Stimulated activated CD4-positive, alpha-beta T cell treated with anti-CD3 and anti-CD28 coated beads, Interleukin-12 subunit alpha, Interleukin-12 subunit beta, amount 100 ng/mL, for 24 hours (primary cell): ENCODE measurements around the gene ANKH.
"Not testable (repeated sequence)": the region's sequence is repeated elsewhere in the genome, so short reads cannot be mapped to it uniquely, and the experiment has no call there.

Experiments
- DNase-seq, 2 experiments: peaks; one replicate each; pipeline ENCODE4 v3.0.0-alpha.2; 2020; ENCODE audit warnings: low read depth in 2 of 2

The ANKH gene

DNA sequence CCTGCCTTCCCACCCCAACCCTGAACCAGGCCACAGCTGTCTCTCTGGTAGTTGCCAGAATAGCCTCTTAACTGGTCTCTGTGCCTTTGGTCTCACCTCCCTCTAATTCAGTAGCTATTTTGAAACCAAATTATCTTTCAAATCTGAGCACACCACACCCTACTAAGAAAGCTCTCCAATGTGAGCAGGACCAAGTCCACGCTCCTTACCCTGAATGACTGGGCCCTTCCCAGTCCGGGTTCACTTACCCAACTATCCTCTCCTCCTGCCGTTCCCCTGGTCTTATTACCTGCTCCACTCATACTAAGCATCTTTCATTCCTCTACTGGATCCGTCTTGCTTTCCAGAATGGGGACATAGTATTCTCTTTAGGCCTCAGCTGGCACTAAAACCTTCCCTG is 16.8 kb downstream of the ANKH start:
- no peak for DNase-seq

DNA sequence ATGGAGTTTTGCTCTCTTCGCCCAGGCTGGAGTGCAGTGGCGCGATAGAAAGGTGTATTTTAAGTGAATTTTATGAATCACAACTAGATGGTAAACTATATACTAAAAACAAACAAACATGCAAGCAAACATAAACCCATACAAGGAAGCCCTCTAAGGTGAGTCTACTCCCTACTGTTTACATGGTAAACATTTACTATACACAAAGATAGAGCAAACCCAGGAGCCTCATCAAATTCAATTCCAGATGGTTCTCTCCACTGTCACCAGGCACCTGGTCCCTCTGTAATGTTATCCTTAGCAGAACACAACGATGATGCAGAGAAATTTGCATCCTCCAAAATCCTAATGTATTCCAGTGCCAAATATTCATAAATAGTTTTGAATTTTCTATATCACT is 17.9 kb downstream of the ANKH start:
- no peak for DNase-seq

DNA sequence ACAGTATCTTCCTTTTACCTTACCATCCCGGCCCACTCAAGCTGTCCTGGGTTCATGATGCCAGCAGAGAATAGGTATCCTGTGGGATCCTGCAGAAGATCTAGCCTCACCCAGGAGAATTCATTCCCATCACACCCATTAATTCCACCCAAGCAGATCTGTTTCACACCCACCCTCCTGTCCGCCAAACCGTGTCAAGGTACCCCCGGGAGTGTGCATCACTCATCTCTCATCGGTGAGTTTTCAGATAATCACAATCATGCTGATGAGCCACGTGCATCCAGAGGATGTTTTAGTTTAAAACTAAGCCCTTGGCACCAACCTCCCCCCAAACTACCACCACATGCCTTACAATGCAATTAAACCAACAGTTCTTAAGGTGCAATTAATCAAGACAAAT is 18.8 kb downstream of the ANKH start:
- no peak for DNase-seq

DNA sequence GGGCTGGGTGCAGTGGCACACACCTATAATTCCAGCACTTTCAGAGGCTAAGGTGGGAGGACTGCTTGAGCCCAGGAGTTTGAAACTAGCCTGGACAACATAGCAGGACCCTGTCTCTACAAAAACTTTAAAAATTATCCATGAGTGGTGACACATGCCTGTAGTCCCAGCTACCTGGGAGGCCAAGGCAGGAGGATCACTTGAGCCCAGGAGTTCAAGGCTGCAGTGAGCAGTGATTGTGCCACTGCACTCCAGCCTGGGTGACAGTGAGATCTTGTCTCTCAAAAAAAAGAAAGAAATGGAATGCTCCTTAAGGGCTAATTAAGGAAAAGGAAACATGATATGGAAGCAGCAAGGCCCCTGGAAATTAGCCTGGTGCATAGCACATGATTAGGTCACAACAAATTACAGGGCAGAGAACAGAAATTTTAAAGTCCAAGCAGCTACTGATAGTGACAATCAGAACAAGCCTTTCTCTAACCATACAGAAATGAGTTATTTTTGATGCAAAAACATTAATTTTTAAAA is 19.5 kb downstream of the ANKH start:
- no peak for DNase-seq

DNA sequence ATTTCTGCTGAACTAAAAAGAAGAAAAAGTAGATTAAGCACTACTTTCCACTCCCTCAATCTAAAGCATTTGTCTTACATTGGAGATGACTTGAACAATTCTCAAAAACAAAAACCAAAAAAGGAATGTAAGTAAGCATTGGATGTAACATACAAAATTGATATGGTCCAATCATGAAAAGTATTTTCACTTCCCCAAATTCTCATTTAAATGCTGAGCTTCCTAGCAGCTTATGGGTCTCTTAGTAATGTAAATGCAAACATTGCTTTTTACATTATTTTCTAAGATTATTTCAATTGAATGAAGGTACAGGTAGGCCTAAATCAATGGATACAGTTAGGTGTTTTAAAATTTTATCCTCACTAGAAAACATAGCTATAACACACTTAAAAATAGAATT is 20.0 kb downstream of the ANKH start:
- DNase-seq: no peak

DNA sequence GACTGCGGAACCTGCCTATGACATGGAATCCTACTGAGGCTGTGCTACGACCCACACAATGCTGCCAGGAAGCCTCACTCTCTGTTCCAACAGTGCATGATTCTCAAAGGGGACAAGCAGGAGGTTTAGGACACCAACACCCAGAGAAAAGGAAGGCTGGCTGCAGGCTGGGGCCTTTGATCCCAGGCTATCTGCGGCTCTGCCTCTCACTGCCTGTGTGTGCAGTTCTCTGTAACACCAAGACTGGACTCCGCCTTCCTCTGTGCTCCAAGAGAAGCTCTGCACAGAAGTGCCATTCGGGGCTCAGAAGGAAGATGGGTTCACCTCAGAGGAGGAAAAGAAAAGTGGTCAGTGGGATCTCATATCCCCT is 20.5 kb downstream of the ANKH start:
- DNase-seq: no peak

DNA sequence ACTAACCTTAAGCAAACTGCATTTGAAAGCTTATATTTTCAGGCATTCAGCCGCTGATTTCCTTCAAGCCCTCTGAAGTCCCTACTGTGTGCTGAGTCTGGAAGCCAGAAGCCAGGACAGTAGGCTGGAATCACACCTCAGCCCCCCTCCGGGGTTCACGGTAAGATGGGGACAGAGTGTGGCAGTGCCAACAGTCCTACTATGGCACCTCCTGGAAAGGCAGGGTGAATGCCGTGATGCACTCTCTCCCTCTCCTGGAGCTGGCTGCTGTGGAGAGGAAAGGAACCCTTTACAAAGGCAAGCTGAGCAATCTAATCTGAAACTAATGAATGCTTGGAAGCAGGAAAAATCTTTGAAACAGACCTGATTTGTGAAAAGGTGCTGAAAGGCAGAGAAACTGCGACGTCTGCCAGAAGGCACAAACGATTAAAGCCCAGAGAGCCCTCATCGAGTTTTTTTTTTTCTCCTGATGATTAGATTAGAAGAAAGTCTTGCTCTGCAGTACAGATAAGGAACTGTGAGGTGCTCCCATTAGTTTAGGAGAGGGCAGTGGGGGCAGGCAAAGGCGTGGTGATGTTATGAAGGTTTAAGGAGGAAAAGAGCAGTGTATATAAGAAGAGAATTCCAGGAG is 21.0 kb downstream of the ANKH start:
- DNase-seq: no peak

DNA sequence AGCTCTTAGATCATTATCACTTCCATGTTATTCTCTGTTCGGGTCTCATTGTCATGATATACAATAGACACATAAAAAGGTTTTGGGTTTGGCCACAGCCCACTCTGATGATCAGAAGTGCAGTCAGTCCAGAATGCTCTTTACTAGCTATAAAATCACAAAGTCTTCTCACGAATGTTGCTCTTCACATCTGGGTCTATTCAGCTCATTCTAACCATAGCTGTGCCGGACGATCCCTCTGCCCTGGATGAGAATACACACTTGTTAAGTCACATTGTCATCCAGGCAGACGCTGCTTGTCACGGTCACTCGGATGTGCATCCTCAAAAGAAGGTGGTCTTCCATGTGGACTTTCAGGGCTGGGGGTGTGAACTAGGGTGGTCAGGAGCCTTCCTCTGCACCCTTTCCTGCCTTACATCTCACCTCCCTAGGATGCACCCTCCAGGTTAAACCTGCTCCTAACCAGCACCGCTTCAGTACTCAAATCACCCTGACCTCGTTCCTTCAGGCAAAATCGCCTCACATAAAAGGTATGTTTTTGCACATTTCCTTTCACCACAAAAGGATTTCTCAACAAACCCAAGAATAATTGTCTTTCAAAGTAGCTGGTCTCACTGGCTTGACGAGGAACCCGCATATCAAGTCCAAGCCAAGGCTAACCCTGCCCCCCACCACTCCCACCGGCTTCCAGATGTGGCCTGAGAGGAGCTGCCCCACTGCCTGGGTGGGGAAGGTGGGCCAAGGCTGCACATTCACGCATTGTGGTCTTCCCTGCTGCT is 21.9 kb downstream of the ANKH start:
- no peak for DNase-seq

DNA sequence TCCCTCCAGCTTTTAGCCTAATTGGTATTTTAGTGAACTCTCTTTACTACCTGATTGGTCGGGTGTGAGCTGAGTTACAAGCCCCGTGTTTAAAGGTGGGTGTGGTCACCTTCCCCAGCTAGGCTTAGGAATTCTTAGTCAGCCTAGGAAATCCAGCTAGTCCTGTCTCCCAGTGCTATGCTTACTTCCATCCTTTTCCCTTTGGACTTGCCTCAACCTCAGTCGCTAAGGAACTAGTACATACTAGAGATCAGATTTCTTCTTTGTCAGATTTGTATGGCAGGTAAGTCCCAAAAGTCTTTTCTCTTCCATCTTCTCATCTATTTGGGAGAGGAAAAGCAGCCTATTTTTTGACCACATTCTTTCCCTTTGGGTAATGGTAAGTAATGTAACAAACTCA is 22.6 kb downstream of the ANKH start:
- DNase-seq: not testable (repeated sequence)

DNA sequence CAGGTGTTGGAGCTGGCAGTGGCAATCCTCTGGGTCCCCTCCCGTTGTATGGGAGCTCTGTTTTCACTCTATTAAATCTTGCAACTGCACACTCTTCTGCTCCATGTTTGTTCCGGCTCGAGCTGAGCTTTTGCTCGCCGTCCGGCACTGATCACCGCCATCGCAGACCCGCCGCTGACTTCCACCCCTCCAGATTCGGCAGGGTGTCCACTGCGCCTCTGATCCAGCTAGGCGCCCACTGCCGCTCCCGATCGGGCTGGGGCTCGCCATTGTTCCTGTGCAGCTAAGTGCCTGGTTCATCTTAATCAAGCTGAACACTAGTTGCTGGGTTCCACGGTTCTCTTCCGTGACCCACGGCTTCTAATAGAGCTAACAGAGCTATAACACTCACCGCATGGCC is 23.2 kb downstream of the ANKH start:
- DNase-seq: no peak

DNA sequence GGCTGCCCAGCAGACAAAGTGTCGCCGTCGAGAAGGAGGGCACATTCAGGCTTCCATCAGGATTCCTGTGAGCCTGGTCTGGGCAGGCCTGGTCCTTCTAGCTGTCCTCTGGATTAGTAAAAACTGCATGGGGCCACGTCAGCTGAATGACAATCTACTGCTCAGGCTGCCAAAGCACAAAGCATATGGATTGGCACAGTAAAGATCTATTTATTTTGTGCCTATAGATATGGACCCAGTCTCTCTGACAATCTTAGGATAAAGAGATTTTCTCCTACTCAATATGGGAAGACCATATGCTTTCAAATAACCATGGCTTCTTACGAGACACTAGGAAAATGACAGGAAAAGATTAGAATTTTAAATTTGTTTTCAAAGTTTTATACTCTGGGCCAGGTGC is 24.1 kb downstream of the ANKH start:
- no peak for DNase-seq

DNA sequence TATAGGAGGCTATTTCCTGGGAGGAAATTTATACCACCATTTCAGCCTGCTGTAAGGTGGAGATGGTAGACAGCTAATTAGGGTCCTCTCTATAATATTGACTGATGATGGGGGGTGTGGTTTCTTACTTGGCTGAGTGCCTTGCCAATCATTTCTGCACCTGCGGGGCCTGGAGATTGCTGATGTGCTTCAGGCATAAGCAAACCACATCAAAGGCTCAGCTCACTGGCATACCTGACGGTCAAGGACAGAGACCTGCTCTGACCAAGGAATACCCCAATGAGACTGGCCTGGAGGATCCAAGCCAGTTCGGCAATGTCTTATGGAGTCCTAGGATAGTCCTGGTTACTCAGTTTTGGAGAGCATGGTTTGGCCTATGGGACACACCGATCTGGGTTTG is 29.5 kb downstream of the ANKH start:
- no peak for DNase-seq

DNA sequence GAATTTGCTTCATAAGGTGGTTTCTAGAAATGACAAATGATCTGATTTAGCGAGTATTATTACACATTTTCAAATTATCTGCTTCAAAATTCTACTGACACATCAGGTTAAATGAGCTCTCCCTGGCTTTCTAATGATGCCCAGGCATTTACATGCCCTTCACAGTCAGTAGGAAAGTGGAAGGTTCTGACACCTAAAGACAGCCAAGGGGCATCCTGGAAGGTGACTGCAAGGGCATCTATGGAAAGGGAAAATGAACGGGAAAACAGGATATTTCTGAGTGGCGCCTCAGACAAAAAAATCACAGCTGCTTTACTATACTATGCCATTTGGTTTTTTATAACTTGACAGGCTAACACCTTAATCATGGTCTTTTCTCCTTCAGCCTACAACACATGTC is 31.0 kb downstream of the ANKH start:
- no peak for DNase-seq

DNA sequence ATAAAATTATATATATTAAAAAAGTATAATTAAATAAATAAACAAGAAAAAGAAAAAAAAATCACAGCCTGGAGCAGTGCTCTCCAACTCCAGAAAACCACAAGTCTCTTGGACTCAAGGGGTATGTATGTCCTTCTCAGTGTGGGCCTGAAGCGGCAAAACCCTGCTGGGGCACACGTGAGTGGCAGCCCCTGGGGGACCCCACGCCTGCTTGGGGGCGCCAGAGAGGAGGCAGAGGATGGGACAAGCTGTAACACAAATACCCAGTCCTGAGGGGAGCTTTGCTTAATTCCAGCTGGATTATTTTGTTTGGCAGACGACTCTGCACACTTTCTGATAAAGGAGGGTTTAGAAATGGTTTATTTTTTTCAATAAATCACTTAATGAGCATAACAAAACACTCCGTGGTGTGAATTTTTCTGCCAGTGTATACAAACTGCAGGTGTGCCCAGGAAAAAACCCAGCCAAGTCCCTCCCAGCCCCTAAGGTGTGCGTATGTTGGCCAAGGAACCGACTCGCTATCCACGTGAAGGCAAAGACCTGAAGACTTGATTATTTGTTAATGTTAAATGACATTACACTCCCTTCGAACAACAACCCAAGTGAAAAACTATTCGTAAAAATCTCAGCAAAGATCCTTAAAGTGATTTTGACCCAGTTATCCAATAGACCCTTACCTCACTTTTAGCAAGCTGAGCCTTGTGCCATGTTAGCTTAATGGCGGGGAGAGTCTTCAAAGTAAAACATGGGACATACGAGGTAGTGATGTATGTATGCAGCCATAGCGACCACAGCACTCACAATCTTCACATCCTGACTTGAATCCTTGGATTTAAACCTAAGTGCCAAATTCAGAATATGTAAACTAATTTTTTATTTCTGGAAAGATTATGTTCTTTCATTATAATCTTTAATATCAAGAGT is 32.9 kb downstream of the ANKH start:
- no peak for DNase-seq

DNA sequence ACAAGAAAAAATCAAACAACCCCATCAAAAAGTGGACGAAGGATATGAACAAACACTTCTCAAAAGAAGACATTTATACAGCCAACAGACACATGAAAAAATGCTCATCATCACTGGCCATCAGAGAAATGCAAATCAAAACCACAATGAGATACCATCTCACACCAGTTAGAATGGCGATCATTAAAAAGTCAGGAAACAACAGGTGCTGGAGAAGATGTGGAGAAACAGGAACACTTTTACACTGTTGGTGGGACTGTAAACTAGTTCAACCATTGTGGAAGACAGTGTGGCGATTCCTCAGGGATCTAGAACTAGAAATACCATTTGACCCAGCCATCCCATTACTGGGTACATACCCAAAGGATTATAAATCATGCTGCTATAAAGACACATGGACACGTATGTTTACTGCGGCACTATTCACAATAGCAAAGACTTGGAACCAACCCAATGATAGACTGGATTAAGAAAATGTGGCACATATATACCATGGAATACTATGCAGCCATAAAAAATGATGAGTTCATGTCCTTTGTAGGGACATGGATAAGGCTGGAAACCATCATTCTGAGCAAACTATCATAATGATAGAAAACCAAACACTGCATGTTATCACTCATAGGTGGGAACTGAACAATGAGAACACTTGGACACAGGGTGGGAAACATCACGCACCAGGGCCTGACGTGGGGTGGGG is 34.0 kb downstream of the ANKH start:
- not testable (repeated sequence) for DNase-seq

DNA sequence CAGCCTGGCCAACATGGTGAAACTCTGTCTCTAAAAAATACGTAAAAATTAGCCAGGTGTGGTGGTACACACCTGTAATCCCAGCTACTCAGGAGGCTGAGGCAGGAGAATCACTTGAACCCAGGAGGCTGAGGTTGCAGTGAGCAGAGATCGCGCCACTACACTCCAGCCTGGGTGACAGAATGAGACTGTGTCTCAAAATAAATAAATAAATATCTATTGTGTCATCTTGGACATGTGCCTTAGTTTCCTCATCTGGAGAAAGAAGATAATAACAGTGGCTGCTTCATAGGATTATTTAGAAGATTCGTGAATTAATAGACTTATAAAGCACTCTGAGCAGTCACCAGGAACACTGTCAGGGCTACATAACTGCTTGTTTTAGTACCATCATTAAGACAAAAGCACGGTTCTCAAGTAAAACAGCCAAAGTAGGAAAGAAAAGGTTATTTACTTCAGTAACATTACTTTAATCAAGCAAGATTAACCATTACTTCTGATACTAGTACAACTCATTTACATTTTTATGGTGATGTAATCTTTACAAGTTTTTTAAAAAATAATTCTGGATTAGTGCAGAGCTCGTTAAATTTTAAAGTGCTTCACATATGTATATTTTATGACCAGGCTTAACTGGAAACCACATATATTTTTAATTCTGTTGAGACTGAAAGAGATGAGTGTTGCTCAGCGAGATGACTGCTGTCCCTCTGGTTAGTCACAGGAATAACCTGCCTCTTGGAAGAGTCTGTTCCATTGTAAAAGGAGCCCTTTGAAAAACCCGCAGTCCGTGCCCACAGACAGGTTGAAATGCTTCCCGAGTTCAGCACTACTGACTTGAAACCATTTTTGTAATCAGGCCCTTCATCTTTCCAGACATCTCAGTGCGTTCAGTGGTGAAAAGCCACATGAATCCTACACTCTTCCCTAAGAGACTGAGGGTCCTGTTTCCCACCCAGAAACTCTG is 36.7 kb downstream of the ANKH start:
- no peak for DNase-seq

DNA sequence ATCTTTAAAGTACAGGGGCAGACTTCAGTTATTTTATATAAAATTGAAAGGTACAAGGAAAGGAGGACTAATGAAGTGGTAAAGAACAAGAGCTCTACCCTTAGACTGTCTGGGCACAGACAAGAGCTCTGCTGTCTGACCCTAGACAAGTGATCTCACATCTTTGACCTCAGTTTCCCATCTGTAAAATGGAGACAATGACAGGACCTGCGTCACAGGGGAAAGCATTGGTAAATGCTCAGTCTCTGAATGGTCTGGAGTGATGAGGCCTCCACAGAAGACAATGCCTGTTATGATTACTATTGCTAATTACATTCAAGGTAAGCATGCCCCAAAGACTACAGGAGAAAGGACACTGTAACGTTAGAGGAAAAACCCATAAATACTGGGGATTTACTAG is 37.5 kb downstream of the ANKH start:
- no peak for DNase-seq

DNA sequence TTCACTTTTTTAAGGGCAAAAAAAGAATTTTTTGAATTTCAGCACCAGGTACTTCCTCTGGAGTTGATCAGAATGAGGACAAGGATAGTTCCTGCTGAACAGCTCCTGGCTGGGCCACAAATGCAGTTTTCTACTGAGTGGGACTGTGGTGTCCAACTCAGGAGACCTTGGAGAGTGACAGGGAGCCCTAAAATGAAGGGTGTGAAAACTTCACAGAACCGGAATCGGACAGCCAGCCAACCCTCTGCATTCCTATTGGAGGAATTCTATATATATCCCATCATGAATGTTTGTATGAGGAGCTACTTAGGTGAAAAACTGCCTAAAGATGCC is 40.6 kb downstream of the ANKH start:
- DNase-seq: no peak

DNA sequence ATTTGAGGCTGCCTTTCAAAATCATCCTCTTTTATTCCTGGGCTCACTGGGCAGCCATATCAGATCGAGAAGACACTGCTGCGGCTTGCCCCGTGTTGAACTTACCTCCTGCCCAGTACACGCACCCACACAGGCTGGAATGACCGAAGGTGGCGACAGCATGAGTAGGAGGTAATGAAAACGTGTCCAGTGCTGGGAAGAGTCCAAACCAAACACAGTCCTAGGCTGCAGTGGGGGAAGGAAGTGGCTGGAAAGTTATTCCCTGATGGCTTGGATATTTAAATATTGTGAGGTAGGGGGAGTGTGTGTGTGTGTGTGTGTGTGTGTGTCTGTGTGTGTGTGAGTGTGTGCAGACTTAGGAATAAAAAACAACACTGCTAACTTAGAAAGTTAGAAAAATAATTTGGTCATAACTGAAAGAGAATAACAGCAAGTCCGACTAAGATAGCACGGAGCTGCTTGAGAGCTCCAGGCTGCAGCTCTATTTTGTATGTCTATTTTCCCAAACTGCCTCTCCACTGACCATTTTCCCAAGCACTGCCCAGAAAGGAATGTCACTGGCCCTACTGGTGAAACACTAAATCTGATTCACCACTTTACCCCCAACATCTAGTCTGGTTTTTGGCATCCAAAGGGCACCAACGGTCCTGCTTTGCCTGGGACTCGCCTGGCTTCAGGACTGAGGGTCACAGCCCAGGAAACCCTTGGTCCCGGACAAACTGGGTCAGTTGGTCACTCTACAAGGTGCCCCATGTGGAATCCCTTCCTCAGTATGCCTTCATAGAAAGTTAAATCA is 41.2 kb downstream of the ANKH start:
- DNase-seq: no peak

DNA sequence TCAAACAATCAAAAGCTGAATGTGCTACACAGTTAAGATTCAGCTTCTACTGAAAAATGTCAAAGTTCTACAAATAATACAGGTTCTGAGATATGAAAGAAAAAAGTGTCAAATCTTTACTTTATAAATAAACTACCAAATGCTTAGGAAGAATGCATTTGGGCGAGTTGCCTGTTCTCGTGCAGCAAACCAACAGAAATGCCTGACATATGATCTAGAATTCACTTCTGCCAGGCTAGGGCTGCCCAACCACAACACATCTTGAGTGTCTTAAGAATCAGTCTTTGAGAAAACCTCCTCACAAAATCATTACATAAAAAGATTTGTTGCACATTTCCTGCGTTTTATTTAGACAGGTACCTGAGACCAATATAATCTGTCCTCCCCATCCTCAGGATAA is 42.2 kb downstream of the ANKH start:
- no peak for DNase-seq
